Measurements from ENCODE around the gene ATOH8.

GRCh38 chr2:85797921-85798320 is 44.1 kb downstream of the ATOH8 start:
- TF ChIP-seq CTCF (IDR thresholded peaks at IDR 0.05 in 2 of 3, conservative IDR thresholded peaks at IDR 0.05 in 1 of 3; ENCODE audit: control insufficient read depth in 2 of 3, extremely low read depth in 1 of 3, insufficient read depth in 1 of 3, low read depth in 3 of 3, low read length in 3 of 3) (peak in 2 of 3 experiments; percentile 8 to 27; a peak in 1 of 6 replicates), EZH2 (IDR thresholded peaks at IDR 0.05; ENCODE audit: borderline replicate concordance, control insufficient read depth, low read depth, low read length) (no peak), NFXL1 (IDR thresholded peaks at IDR 0.05; ENCODE audit: borderline replicate concordance) (no peak), USF2 (IDR thresholded peaks at IDR 0.05; ENCODE audit: borderline replicate concordance, low read depth, low read length) (no peak), MAX (IDR thresholded peaks at IDR 0.05; ENCODE audit: low read depth, low read length) (no peak), KDM1A (IDR thresholded peaks at IDR 0.05; ENCODE audit: borderline replicate concordance) (no peak)
